ENCODE measurements around the gene TTC23L. TPM values are rescaled to one million over a fixed set of nuclear protein-coding genes. Genes with fewer than 3 reads are reported as not detected.

Gene TTC23L
- total RNA-seq, 1 donor from 2014 or later: not detected

GRCh38 chr5:34898258-34898895 is 59.4 kb downstream of the TTC23L start:
- ChIA-PET POLR2A (no interaction called here), CTCF (interaction anchor here (0.7 to 5.5 kb wide), 16 partner anchors 9 to 430 kb away, joined by 3 to 73 read pairs (median 4); partner anchors contain the start of gene TTC23L)
- H3K9me3 Mint-ChIP-seq: no peaks in the 10 kb centered on the region
- DNase-seq (peak; percentile 27), ATAC-seq (ENCODE audit: low read depth) (peak; percentile 85)
- intact Hi-C loops (cut with micrococcal nuclease): loop anchor here (1.0 to 5.0 kb wide), 5 partner anchors 155 to 424 kb away; partner anchors contain the start of gene RAI14
- no peaks in the 10 kb centered on the region for H3K27me3 Mint-ChIP-seq
- TF ChIP-seq, protein P1, sequence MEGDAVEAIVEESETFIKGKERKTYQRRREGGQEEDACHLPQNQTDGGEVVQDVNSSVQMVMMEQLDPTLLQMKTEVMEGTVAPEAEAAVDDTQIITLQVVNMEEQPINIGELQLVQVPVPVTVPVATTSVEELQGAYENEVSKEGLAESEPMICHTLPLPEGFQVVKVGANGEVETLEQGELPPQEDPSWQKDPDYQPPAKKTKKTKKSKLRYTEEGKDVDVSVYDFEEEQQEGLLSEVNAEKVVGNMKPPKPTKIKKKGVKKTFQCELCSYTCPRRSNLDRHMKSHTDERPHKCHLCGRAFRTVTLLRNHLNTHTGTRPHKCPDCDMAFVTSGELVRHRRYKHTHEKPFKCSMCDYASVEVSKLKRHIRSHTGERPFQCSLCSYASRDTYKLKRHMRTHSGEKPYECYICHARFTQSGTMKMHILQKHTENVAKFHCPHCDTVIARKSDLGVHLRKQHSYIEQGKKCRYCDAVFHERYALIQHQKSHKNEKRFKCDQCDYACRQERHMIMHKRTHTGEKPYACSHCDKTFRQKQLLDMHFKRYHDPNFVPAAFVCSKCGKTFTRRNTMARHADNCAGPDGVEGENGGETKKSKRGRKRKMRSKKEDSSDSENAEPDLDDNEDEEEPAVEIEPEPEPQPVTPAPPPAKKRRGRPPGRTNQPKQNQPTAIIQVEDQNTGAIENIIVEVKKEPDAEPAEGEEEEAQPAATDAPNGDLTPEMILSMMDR (IDR thresholded peaks at IDR 0.05): no peak
- peaks cover 7% of the 10 kb centered on the region for H3K36me3 Mint-ChIP-seq (ENCODE audit: low read depth)
- no peaks in the 10 kb centered on the region for H3K4me1 Mint-ChIP-seq
- no peak overlapping the region for H3K4me3 Mint-ChIP-seq
- no peak overlapping the region for H3K27ac Mint-ChIP-seq

DNA sequence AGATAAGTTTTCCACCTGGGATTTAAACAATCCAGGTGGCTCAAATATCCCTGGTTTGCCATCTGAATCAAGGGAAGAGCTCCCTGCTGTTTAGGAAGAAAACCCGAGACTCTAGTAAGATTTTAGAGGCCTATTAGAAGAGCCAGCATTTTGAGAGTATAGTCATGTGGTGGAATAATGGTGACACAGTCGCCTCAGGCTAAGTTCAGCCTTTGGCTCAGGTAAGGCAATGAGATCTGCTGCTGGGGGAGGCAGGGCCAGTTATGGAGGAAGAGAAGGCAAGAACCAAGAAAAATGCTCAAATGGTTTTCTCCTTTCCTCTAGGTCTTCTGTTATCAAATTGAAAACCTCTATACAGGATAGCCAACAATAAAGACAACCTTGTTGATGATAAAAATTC is 60.1 kb downstream of the TTC23L start:
- no peak for ATAC-seq (ENCODE audit: low read depth)
- CTCF ChIA-PET: interaction anchor here (0.8 to 5.5 kb wide), 12 partner anchors 10 to 430 kb away, joined by 3 to 73 read pairs (median 4); partner anchors contain the start of gene TTC23L
- no peak overlapping the region for H3K4me3 Mint-ChIP-seq
- no peak for DNase-seq
- no peaks in the 10 kb centered on the region for H3K9me3 Mint-ChIP-seq
- H3K36me3 Mint-ChIP-seq (ENCODE audit: low read depth): peaks cover 10% of the 10 kb centered on the region
- intact Hi-C loops (cut with micrococcal nuclease): loop anchor here (5.0 kb wide), 1 partner anchor 242 kb away; the partner anchor contains the start of gene RAI14
- TF ChIP-seq, protein P1 (IDR thresholded peaks at IDR 0.05): no peak
- no peak overlapping the region for H3K27ac Mint-ChIP-seq
- H3K27me3 Mint-ChIP-seq: no peaks in the 10 kb centered on the region
- no peaks in the 10 kb centered on the region for H3K4me1 Mint-ChIP-seq
- POLR2A ChIA-PET: no interaction called here

- intact Hi-C loops (cut with micrococcal nuclease): no loop called here
- Mint-ChIP-seq H3K27me3 (no peaks in the 10 kb centered on the region), H3K9me3 (no peaks in the 10 kb centered on the region), H3K27ac (no peak overlapping the region), H3K36me3 (ENCODE audit: low read depth) (peaks cover 17% of the 10 kb centered on the region), H3K4me3 (no peak overlapping the region), H3K4me1 (no peaks in the 10 kb centered on the region)
- TF ChIP-seq, protein P1 (IDR thresholded peaks at IDR 0.05): no peak
- CTCF ChIA-PET: interaction anchor here (4.1 to 5.5 kb wide), 2 partner anchors 377 to 415 kb away, joined by 50 to 73 read pairs; no protein-coding TSS in a partner anchor
- ATAC-seq (ENCODE audit: low read depth): no peak
- DNase-seq: no peak
- POLR2A ChIA-PET: no interaction called here
These were observed 61.7 kb downstream of the TTC23L start for GRCh38 chr5:34900652-34901051.

GRCh38 chr5:34903260-34903659 is 64.3 kb downstream of the TTC23L start:
- TF ChIP-seq, protein P1 (IDR thresholded peaks at IDR 0.05): no peak
- ATAC-seq (ENCODE audit: low read depth) (no peak), DNase-seq (no peak)
- H3K4me3 Mint-ChIP-seq: no peak overlapping the region
- no peaks in the 10 kb centered on the region for H3K27me3 Mint-ChIP-seq
- intact Hi-C loops (cut with micrococcal nuclease): no loop called here
- ChIA-PET CTCF (interaction anchor here (1.0 kb wide), 2 partner anchors 217 to 382 kb away, joined by 3 read pairs; no protein-coding TSS in a partner anchor), POLR2A (interaction anchor here (1.0 kb wide), 1 partner anchor 58 kb away, joined by 5 read pairs; no protein-coding TSS in a partner anchor)
- H3K9me3 Mint-ChIP-seq: no peaks in the 10 kb centered on the region
- peaks cover 25% of the 10 kb centered on the region for H3K36me3 Mint-ChIP-seq (ENCODE audit: low read depth)
- no peak overlapping the region for H3K27ac Mint-ChIP-seq
- H3K4me1 Mint-ChIP-seq: no peaks in the 10 kb centered on the region

- ChIA-PET CTCF (interaction anchor here (1.2 to 1.6 kb wide), 3 partner anchors 11 to 419 kb away, joined by 3 to 6 read pairs (median 6); no protein-coding TSS in a partner anchor), POLR2A (no interaction called here)
- intact Hi-C loops (cut with micrococcal nuclease): no loop called here
- no peaks in the 10 kb centered on the region for H3K9me3 Mint-ChIP-seq
- H3K4me3 Mint-ChIP-seq: no peak overlapping the region
- no peaks in the 10 kb centered on the region for H3K27me3 Mint-ChIP-seq
- TF ChIP-seq, protein P1 (IDR thresholded peaks at IDR 0.05): no peak
- no peak overlapping the region for H3K27ac Mint-ChIP-seq
- ATAC-seq (ENCODE audit: low read depth) (no peak), DNase-seq (no peak)
- H3K4me1 Mint-ChIP-seq: no peaks in the 10 kb centered on the region
- H3K36me3 Mint-ChIP-seq (ENCODE audit: low read depth): peaks cover 45% of the 10 kb centered on the region
These were observed 66.6 kb downstream of the TTC23L start for GRCh38 chr5:34905564-34905963.
